ENCODE results near the gene PHKB.

Gene PHKB

DNA sequence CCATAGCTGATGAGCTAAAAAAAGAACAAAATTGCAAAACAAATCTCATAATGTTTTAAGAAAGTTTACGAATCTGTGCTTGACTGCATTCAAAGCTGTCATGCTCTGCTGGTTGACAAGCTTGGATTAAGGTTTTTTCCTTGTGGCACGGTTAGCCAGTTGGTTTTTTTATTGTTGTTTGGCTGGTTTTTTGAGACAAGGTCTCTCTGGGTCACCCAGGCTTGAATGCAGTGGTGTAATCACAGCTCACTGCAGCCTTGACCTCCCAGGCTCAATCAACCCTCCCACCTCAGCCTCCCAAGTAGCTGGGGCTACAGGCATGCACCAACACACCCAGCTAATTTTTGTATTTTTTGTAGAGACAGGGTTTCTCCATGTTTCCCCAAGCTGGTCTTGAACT, 45.7 kb downstream of the PHKB start:
- H3K4me3 ChIP-seq (ENCODE audit: low read depth, low read length): no peak overlapping the region
- no peak for DNase-seq (ENCODE audit: low read depth)
- no peak for TF ChIP-seq CTCF (IDR thresholded peaks at IDR 0.05; ENCODE audit: control insufficient read depth, extremely low read depth, insufficient read depth)

- no peak overlapping the region for H3K4me3 ChIP-seq (ENCODE audit: low read depth, low read length)
- DNase-seq (ENCODE audit: low read depth): no peak
- TF ChIP-seq CTCF (IDR thresholded peaks at IDR 0.05; ENCODE audit: control insufficient read depth, extremely low read depth, insufficient read depth): no peak
These were observed 46.6 kb downstream of the PHKB start for GRCh38 chr16:47507701-47508100.

- H3K4me3 ChIP-seq (ENCODE audit: low read depth, low read length): no peak overlapping the region
- no peak for TF ChIP-seq CTCF (IDR thresholded peaks at IDR 0.05; ENCODE audit: control insufficient read depth, extremely low read depth, insufficient read depth)
- no peak for DNase-seq (ENCODE audit: low read depth)
These were observed 50.8 kb downstream of the PHKB start for GRCh38 chr16:47511882-47512281.

DNA sequence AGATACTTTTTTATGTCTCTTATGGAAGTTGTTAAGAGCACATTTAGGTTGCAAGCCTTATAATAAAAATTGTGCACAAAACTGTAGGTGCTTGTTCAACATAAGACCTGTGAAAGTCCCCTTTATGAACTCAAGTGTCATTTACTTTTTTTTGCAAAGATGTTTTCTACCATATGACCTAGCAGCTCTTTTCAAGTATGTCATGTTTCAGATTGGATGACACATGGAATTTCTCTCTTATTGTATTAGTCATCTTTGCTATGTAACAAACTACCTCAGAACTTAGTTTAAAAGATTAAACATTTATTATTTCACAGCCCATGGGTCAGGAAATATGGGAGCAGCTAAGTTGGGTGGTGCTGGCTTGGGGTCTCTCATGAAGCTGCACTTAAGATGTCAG, 57.9 kb downstream of the PHKB start:
- no peak overlapping the region for H3K4me3 ChIP-seq (ENCODE audit: low read depth, low read length)
- DNase-seq (ENCODE audit: low read depth): no peak
- no peak for TF ChIP-seq CTCF (IDR thresholded peaks at IDR 0.05; ENCODE audit: control insufficient read depth, extremely low read depth, insufficient read depth)

GRCh38 chr16:47519546-47519945, 58.4 kb downstream of the PHKB start:
- no peak for DNase-seq (ENCODE audit: low read depth)
- H3K4me3 ChIP-seq (ENCODE audit: low read depth, low read length): no peak overlapping the region
- no peak for TF ChIP-seq CTCF (IDR thresholded peaks at IDR 0.05; ENCODE audit: control insufficient read depth, extremely low read depth, insufficient read depth)

- TF ChIP-seq CTCF (IDR thresholded peaks at IDR 0.05; ENCODE audit: control insufficient read depth, extremely low read depth, insufficient read depth): no peak
- DNase-seq (ENCODE audit: low read depth): no peak
- H3K4me3 ChIP-seq (ENCODE audit: low read depth, low read length): no peak overlapping the region
These were observed 59.0 kb downstream of the PHKB start for GRCh38 chr16:47519996-47520679.
